ENCODE measurements around the gene JDP2.
A peak's percentile ranks its signal among the peaks of the same experiment; 100 is the strongest.

JDP2 gene

GRCh38 chr14:75399843-75400775, 27.7 kb upstream of the JDP2 start:
- Mint-ChIP-seq H3K27ac (no peak overlapping the region), H3K4me1 (ENCODE audit: low read depth) (peaks cover 2% of the 10 kb centered on the region), H3K36me3 (no peaks in the 10 kb centered on the region), H3K9me3 (ENCODE audit: low read depth) (peaks cover 5% of the 10 kb centered on the region), H3K4me3 (no peak overlapping the region), H3K27me3 (peaks cover 2% of the 10 kb centered on the region)

GRCh38 chr14:75401361-75401760, 26.5 kb upstream of the JDP2 start:
- Mint-ChIP-seq H3K4me3 (no peak overlapping the region), H3K9me3 (ENCODE audit: low read depth) (peaks cover 5% of the 10 kb centered on the region), H3K36me3 (no peaks in the 10 kb centered on the region), H3K4me1 (ENCODE audit: low read depth) (peaks cover 2% of the 10 kb centered on the region), H3K27me3 (peaks cover under 1% of the 10 kb centered on the region), H3K27ac (no peak overlapping the region)

- Mint-ChIP-seq H3K4me3 (no peak overlapping the region), H3K36me3 (no peaks in the 10 kb centered on the region), H3K4me1 (ENCODE audit: low read depth) (peaks cover 2% of the 10 kb centered on the region), H3K27me3 (no peaks in the 10 kb centered on the region), H3K27ac (no peak overlapping the region), H3K9me3 (ENCODE audit: low read depth) (peaks cover 5% of the 10 kb centered on the region)
Measured at GRCh38 chr14:75402867-75403413, 24.9 kb upstream of the JDP2 start.

- Mint-ChIP-seq H3K36me3 (no peaks in the 10 kb centered on the region), H3K9me3 (ENCODE audit: low read depth) (no peaks in the 10 kb centered on the region), H3K27me3 (no peaks in the 10 kb centered on the region), H3K27ac (no peak overlapping the region), H3K4me1 (ENCODE audit: low read depth) (peaks cover 2% of the 10 kb centered on the region), H3K4me3 (no peak overlapping the region)
Measured at GRCh38 chr14:75404847-75405246, 23.0 kb upstream of the JDP2 start.

GRCh38 chr14:75406102-75406501, 21.7 kb upstream of the JDP2 start:
- Mint-ChIP-seq H3K9me3 (ENCODE audit: low read depth) (no peaks in the 10 kb centered on the region), H3K27me3 (no peaks in the 10 kb centered on the region), H3K4me1 (ENCODE audit: low read depth) (no peaks in the 10 kb centered on the region), H3K36me3 (no peaks in the 10 kb centered on the region), H3K27ac (no peak overlapping the region), H3K4me3 (no peak overlapping the region)

- H3K36me3 Mint-ChIP-seq: no peaks in the 10 kb centered on the region
- H3K9me3 Mint-ChIP-seq (ENCODE audit: low read depth): no peaks in the 10 kb centered on the region
- H3K4me3 Mint-ChIP-seq: no peak overlapping the region
- H3K27me3 Mint-ChIP-seq: no peaks in the 10 kb centered on the region
- no peaks in the 10 kb centered on the region for H3K4me1 Mint-ChIP-seq (ENCODE audit: low read depth)
- H3K27ac Mint-ChIP-seq: no peak overlapping the region
Measured at GRCh38 chr14:75406856-75407255, 21.0 kb upstream of the JDP2 start.

GRCh38 chr14:75409316-75410205, 18.3 kb upstream of the JDP2 start:
- no peaks in the 10 kb centered on the region for H3K9me3 Mint-ChIP-seq (ENCODE audit: low read depth)
- no peaks in the 10 kb centered on the region for H3K27me3 Mint-ChIP-seq
- H3K36me3 Mint-ChIP-seq: no peaks in the 10 kb centered on the region
- no peak overlapping the region for H3K27ac Mint-ChIP-seq
- no peak overlapping the region for H3K4me3 Mint-ChIP-seq
- H3K4me1 Mint-ChIP-seq (ENCODE audit: low read depth): no peaks in the 10 kb centered on the region

GRCh38 chr14:75411214-75411540, 16.6 kb upstream of the JDP2 start:
- no peaks in the 10 kb centered on the region for H3K4me1 Mint-ChIP-seq (ENCODE audit: low read depth)
- no peak overlapping the region for H3K27ac Mint-ChIP-seq
- no peaks in the 10 kb centered on the region for H3K27me3 Mint-ChIP-seq
- H3K9me3 Mint-ChIP-seq (ENCODE audit: low read depth): no peaks in the 10 kb centered on the region
- H3K36me3 Mint-ChIP-seq: no peaks in the 10 kb centered on the region
- no peak overlapping the region for H3K4me3 Mint-ChIP-seq

GRCh38 chr14:75413013-75413412, 14.8 kb upstream of the JDP2 start:
- no peaks in the 10 kb centered on the region for H3K4me1 Mint-ChIP-seq (ENCODE audit: low read depth)
- H3K36me3 Mint-ChIP-seq: no peaks in the 10 kb centered on the region
- no peak overlapping the region for H3K27ac Mint-ChIP-seq
- no peaks in the 10 kb centered on the region for H3K27me3 Mint-ChIP-seq
- no peak overlapping the region for H3K4me3 Mint-ChIP-seq
- H3K9me3 Mint-ChIP-seq (ENCODE audit: low read depth): no peaks in the 10 kb centered on the region

GRCh38 chr14:75417674-75418073, 10.1 kb upstream of the JDP2 start:
- H3K4me1 Mint-ChIP-seq (ENCODE audit: low read depth): peaks cover 15% of the 10 kb centered on the region
- no peaks in the 10 kb centered on the region for H3K36me3 Mint-ChIP-seq
- H3K27me3 Mint-ChIP-seq: no peaks in the 10 kb centered on the region
- H3K9me3 Mint-ChIP-seq (ENCODE audit: low read depth): no peaks in the 10 kb centered on the region
- no peak overlapping the region for H3K27ac Mint-ChIP-seq
- H3K4me3 Mint-ChIP-seq: no peak overlapping the region

- Mint-ChIP-seq H3K27ac (peak overlapping the region; percentile 10), H3K4me3 (no peak overlapping the region), H3K36me3 (no peaks in the 10 kb centered on the region), H3K9me3 (ENCODE audit: low read depth) (no peaks in the 10 kb centered on the region), H3K4me1 (ENCODE audit: low read depth) (peaks cover 15% of the 10 kb centered on the region), H3K27me3 (no peaks in the 10 kb centered on the region)
Measured at GRCh38 chr14:75418850-75419768, 8.7 kb upstream of the JDP2 start.

GRCh38 chr14:75422169-75422568, 5.7 kb upstream of the JDP2 start:
- Mint-ChIP-seq H3K4me1 (ENCODE audit: low read depth) (peaks cover 18% of the 10 kb centered on the region), H3K27me3 (peaks cover 11% of the 10 kb centered on the region), H3K36me3 (no peaks in the 10 kb centered on the region), H3K4me3 (no peak overlapping the region), H3K27ac (no peak overlapping the region), H3K9me3 (ENCODE audit: low read depth) (no peaks in the 10 kb centered on the region)

GRCh38 chr14:75424496-75424895, 3.3 kb upstream of the JDP2 start:
- peaks cover 11% of the 10 kb centered on the region for H3K27me3 Mint-ChIP-seq
- H3K36me3 Mint-ChIP-seq: no peaks in the 10 kb centered on the region
- H3K4me3 Mint-ChIP-seq: no peak overlapping the region
- peaks cover 14% of the 10 kb centered on the region for H3K4me1 Mint-ChIP-seq (ENCODE audit: low read depth)
- H3K9me3 Mint-ChIP-seq (ENCODE audit: low read depth): no peaks in the 10 kb centered on the region
- no peak overlapping the region for H3K27ac Mint-ChIP-seq

- H3K27ac Mint-ChIP-seq: no peak overlapping the region
- peaks cover 7% of the 10 kb centered on the region for H3K4me1 Mint-ChIP-seq (ENCODE audit: low read depth)
- no peaks in the 10 kb centered on the region for H3K9me3 Mint-ChIP-seq (ENCODE audit: low read depth)
- peaks cover 11% of the 10 kb centered on the region for H3K27me3 Mint-ChIP-seq
- no peaks in the 10 kb centered on the region for H3K36me3 Mint-ChIP-seq
- H3K4me3 Mint-ChIP-seq: no peak overlapping the region
Measured at GRCh38 chr14:75425446-75425845, 2.4 kb upstream of the JDP2 start.

Data from activated naive CD8-positive, alpha-beta T cell (primary cell).